Measurements from ENCODE around the gene SORBS2.

SORBS2 gene

DNA sequence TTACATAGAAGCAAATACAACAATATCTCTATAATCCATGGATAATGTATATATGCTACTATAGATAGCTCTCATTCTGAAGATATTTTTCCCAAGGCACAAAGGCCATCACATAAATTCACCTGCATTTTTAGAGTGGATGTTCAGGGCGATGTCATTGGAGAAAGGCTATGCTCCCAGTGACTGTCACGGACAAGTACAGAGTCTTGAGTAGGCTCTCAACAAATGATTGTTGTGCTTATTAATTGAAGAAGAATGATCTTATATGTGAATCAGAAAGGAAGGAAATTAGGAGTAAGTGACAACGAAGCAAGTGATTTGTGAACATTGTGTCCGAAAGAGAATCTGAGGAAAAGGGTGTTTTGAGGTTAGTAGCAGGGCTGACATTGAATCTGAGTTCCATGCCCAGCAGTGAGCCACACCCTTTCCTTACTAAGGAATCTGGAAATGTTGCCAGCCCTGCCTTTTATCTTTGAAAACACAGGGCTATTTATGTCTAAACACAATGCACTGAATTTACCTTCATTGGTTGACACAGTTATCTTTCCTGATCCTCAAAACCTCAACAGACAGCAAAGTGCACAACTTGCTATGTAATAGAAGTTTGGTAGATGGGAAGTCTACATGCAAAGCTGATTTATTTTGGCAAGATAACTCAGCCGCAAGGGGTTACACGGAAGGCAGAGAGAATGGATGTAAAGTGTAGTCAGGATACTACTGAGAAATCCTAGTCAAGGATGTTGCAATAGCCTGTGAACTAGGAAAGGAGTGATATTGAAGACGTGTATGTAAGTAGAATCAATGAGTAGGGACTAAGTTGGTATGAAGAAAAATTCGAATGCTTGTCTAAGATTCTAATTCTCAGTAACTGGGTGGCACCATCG, 50.4 kb downstream of the SORBS2 start:
- H3K79me2 ChIP-seq (ENCODE audit: insufficient read depth, low read depth): no peaks in the 10 kb centered on the region
- TF ChIP-seq CTCF (conservative IDR thresholded peaks at IDR 0.05; ENCODE audit: low read depth, low read length): no peak
- H3K36me3 ChIP-seq (ENCODE audit: insufficient read depth): no peaks in the 10 kb centered on the region
- H4K20me1 ChIP-seq (ENCODE audit: insufficient read depth): no peaks in the 10 kb centered on the region
- H2AFZ ChIP-seq (ENCODE audit: low read depth): no peak overlapping the region
- H3K9ac ChIP-seq: no peak overlapping the region
- no peak overlapping the region for H3K4me3 ChIP-seq (IDR thresholded peaks at IDR 0.05; ENCODE audit: insufficient read depth, low read depth, low read length)
- H3K4me2 ChIP-seq: no peak overlapping the region
- H3K27me3 ChIP-seq (ENCODE audit: insufficient read depth, low read depth): no peaks in the 10 kb centered on the region
- H3K4me1 ChIP-seq (ENCODE audit: low read depth, poor library complexity, severe bottlenecking): peaks cover 27% of the 10 kb centered on the region
- H3K27ac ChIP-seq: no peak overlapping the region

- Histone ChIP-seq H3K27ac (peak overlapping the region; percentile 34; the same call in 1 of the 2 replicates), H2AFZ (ENCODE audit: low read depth) (peak overlapping the region; percentile 25; the same call in 1 of the 2 replicates), H3K4me1 (ENCODE audit: low read depth, poor library complexity, severe bottlenecking) (peaks cover 27% of the 10 kb centered on the region), H3K79me2 (ENCODE audit: insufficient read depth, low read depth) (no peaks in the 10 kb centered on the region), H3K27me3 (ENCODE audit: insufficient read depth, low read depth) (no peaks in the 10 kb centered on the region), H3K9ac (no peak overlapping the region), H3K4me3 (IDR thresholded peaks at IDR 0.05; ENCODE audit: insufficient read depth, low read depth, low read length) (no peak overlapping the region), H3K4me2 (peak overlapping the region; percentile 37), H3K36me3 (ENCODE audit: insufficient read depth) (no peaks in the 10 kb centered on the region), H4K20me1 (ENCODE audit: insufficient read depth) (no peaks in the 10 kb centered on the region)
- no peak for TF ChIP-seq CTCF (conservative IDR thresholded peaks at IDR 0.05; ENCODE audit: low read depth, low read length)
Observed at GRCh38 chr4:185758807-185759206, 53.2 kb downstream of the SORBS2 start.

DNA sequence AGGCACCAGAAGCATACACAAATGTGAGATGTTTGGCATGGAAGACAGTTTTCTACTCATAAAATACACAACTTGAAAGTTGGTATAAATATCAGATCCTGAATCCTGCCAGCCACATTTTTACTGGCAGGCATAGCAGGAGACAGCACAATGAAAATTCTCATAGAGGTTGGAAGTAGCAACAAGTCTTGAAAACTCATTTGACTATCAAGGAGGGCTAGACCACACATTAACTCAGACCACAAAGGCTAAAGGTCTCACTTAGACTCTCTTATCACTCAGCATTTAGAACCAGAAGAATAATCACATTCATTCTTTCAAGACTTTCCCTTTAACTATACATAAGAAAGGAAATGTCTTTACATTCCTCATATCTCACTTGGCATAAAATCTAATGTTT, 56.5 kb downstream of the SORBS2 start:
- no peaks in the 10 kb centered on the region for H3K27me3 ChIP-seq (ENCODE audit: insufficient read depth, low read depth)
- TF ChIP-seq CTCF (conservative IDR thresholded peaks at IDR 0.05; ENCODE audit: low read depth, low read length): no peak
- no peak overlapping the region for H3K27ac ChIP-seq
- no peaks in the 10 kb centered on the region for H3K36me3 ChIP-seq (ENCODE audit: insufficient read depth)
- H3K4me1 ChIP-seq (ENCODE audit: low read depth, poor library complexity, severe bottlenecking): peaks cover 27% of the 10 kb centered on the region
- H3K4me2 ChIP-seq: no peak overlapping the region
- H3K4me3 ChIP-seq (IDR thresholded peaks at IDR 0.05; ENCODE audit: insufficient read depth, low read depth, low read length): no peak overlapping the region
- no peaks in the 10 kb centered on the region for H3K79me2 ChIP-seq (ENCODE audit: insufficient read depth, low read depth)
- H2AFZ ChIP-seq (ENCODE audit: low read depth): no peak overlapping the region
- no peak overlapping the region for H3K9ac ChIP-seq
- no peaks in the 10 kb centered on the region for H4K20me1 ChIP-seq (ENCODE audit: insufficient read depth)

DNA sequence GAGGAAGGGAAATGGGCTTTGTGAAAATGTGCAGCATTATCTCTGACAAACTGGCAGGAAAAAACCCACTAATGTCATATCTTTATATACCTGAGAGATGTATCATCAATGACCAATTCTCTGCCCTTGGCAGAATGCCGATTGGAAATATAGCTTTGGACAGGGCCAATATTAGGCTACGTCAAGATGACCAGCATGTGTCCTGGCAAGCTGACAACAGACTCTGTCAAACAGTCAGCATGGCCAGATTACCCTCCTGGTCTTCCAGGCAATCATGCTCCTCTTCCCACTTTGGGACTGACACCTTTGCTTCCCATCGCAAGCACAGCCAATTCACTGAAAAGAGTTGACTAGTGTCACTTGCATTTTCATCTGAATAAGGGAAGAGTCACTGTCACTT, 57.0 kb downstream of the SORBS2 start:
- Histone ChIP-seq H3K36me3 (ENCODE audit: insufficient read depth) (no peaks in the 10 kb centered on the region), H3K27ac (no peak overlapping the region), H3K9ac (no peak overlapping the region), H3K4me3 (IDR thresholded peaks at IDR 0.05; ENCODE audit: insufficient read depth, low read depth, low read length) (no peak overlapping the region), H3K27me3 (ENCODE audit: insufficient read depth, low read depth) (no peaks in the 10 kb centered on the region), H3K4me1 (ENCODE audit: low read depth, poor library complexity, severe bottlenecking) (peaks cover 27% of the 10 kb centered on the region), H4K20me1 (ENCODE audit: insufficient read depth) (no peaks in the 10 kb centered on the region), H3K4me2 (no peak overlapping the region), H3K79me2 (ENCODE audit: insufficient read depth, low read depth) (no peaks in the 10 kb centered on the region), H2AFZ (ENCODE audit: low read depth) (no peak overlapping the region)
- no peak for TF ChIP-seq CTCF (conservative IDR thresholded peaks at IDR 0.05; ENCODE audit: low read depth, low read length)

Measured in KMS-11 (cell line).